HepG2 (cell line): ENCODE data around the gene VAPA. TPM values are rescaled to one million over a fixed set of nuclear protein-coding genes. Genes with fewer than 3 reads are reported as not detected.
A peak's percentile ranks its signal among the peaks of the same experiment; 100 is the strongest.

Source experiments
- ATAD3A ChIP-seq: sonication (generic); formaldehyde crosslinking; IDR thresholded peaks from 2 replicates; pipeline ENCODE4 v1.4.0; 2020; ENCODE audit warnings: missing genetic modification reagents
- BCL6 ChIP-seq: IDR thresholded peaks from 2 replicates; pipeline ENCODE4 v1.6.1; 2016; ENCODE audit warnings: missing genetic modification reagents, missing compliant biosample characterization
- ELK4 ChIP-seq: sonication (generic); formaldehyde crosslinking; IDR thresholded peaks from 2 replicates; pipeline ENCODE4 v1.9.0; 2021; ENCODE audit warnings: missing genetic modification reagents, borderline replicate concordance
- KIAA2018 ChIP-seq: sonication (generic); formaldehyde crosslinking; IDR thresholded peaks from 2 replicates; pipeline ENCODE4 v1.5.0; 2020; ENCODE audit warnings: mild to moderate bottlenecking, missing genetic modification reagents, borderline replicate concordance
- KLF13 ChIP-seq: sonication (generic); formaldehyde crosslinking; IDR thresholded peaks from 2 replicates; pipeline ENCODE4 v1.4.0; 2020; ENCODE audit warnings: mild to moderate bottlenecking, missing genetic modification reagents
- NCOA2 ChIP-seq: sonication (generic); formaldehyde crosslinking; IDR thresholded peaks from 2 replicates; pipeline ENCODE4 v1.8.0; 2022; ENCODE audit warnings: inconsistent platforms
- NFKBIZ ChIP-seq: IDR thresholded peaks from 2 replicates; pipeline ENCODE4 v1.6.1; 2018; ENCODE audit warnings: missing genetic modification reagents, missing compliant biosample characterization
- RXRB ChIP-seq: IDR thresholded peaks from 2 replicates; pipeline ENCODE4 v1.6.1; 2016; ENCODE audit warnings: borderline replicate concordance, missing genetic modification reagents, missing compliant biosample characterization
- SKI ChIP-seq: fragments of 450-650 bp; IDR thresholded peaks from one replicate; pipeline ENCODE4 v1.6.1; 2018; ENCODE audit warnings: mild to moderate bottlenecking; ENCODE audit not compliant: partially characterized antibody
- SOX6 ChIP-seq, 2 experiments: fragments of 450-650 bp in 1 of 2; sonication (generic) in 1 of 2; formaldehyde crosslinking in 1 of 2; IDR thresholded peaks; 2 replicates each; pipeline versions ENCODE4 v1.4.0 to v1.6.1; 2017 to 2020; ENCODE audit warnings: antibody characterized with exemption in 1 of 2, mild to moderate bottlenecking in 1 of 2, missing genetic modification reagents in 1 of 2
- TCF7L2 ChIP-seq: IDR thresholded peaks from 2 replicates; pipeline ENCODE4 v1.6.1; 2011; ENCODE audit warnings: mild to moderate bottlenecking, low read depth, low read length, moderate library complexity
- ZNF275 ChIP-seq: sonication (generic); formaldehyde crosslinking; IDR thresholded peaks from 2 replicates; pipeline ENCODE4 v1.8.0; 2022; ENCODE audit warnings: missing genetic modification reagents, mild to moderate bottlenecking, inconsistent platforms, borderline replicate concordance
- ZNF790 ChIP-seq: sonication (generic); formaldehyde crosslinking; IDR thresholded peaks from 2 replicates; pipeline ENCODE4 v1.8.0; 2022; ENCODE audit warnings: missing genetic modification reagents, mild to moderate bottlenecking, borderline replicate concordance
- ZSCAN12 ChIP-seq: sonication (generic); formaldehyde crosslinking; IDR thresholded peaks from 2 replicates; pipeline ENCODE4 v1.9.0; 2021; ENCODE audit warnings: mild to moderate bottlenecking, missing genetic modification reagents
- polyA plus RNA-seq, 8 experiments: library from polyadenylated mRNA; depleted of rRNA in 3 of 8; stranded (reverse) in 7 of 8; unstranded in 1 of 8; fragments of >200 nt; fragmentation: Illumina TruSeq in 4 of 8; extraction: Trizol in 4 of 8; gene quantifications; 2 replicates each; pipeline versions ENCODE4 v1.2.1 to v1.2.3, GENCODE V29; 2011 to 2016; ENCODE audit warnings: low read depth in 4 of 8, missing spikeins in 1 of 8, mixed read lengths in 1 of 8; ENCODE audit not compliant: insufficient read depth in 1 of 8
- total RNA-seq, 5 experiments: library from RNA; depleted of rRNA; stranded (reverse); fragments of >200 nt; fragmentation: Illumina TruSeq; extraction: Trizol; gene quantifications; 2 replicates each; pipeline ENCODE4 v1.2.3, GENCODE V29; 2016; ENCODE audit warnings: low read depth in 1 of 5
- TF ChIP-seq, protein P1 (sequence below): sonication (generic); formaldehyde crosslinking; IDR thresholded peaks from 2 replicates; pipeline ENCODE4 v1.4.0; 2020; ENCODE audit warnings: missing genetic modification reagents
- TF ChIP-seq, protein P2 (sequence below): sonication (generic); formaldehyde crosslinking; IDR thresholded peaks from 2 replicates; pipeline ENCODE4 v1.5.0; 2020; ENCODE audit warnings: missing genetic modification reagents

Gene VAPA
- total and polyA plus RNA-seq, 2 of the 13 experiments (the other 11 are each of a cell fraction or from before 2014, with no cell fraction given), result 167 to 294 TPM

GRCh38 chr18:9913526-9914333 is at the start of gene VAPA (continued):
- TF ChIP-seq ELK4 (CRISPR knock-in tag) (no peak), SOX6 (IDR thresholded peaks at IDR 0.05) (no peak), SOX6 (CRISPR knock-in tag; IDR thresholded peaks at IDR 0.05) (peak; percentile 48), NFKBIZ (CRISPR knock-in tag) (no peak), BCL6 (0 out of 2 replicates have a peak, but pooled peaks have one; percentile 33), RXRB (peak; percentile 43), ZNF790 (CRISPR knock-in tag) (no peak), KIAA2018 (CRISPR knock-in tag) (no peak), ZSCAN12 (no peak), ZNF275 (CRISPR knock-in tag) (0 out of 2 replicates have a peak, but pooled peaks have one; percentile 59), KLF13 (CRISPR knock-in tag) (no peak), NCOA2 (CRISPR knock-in tag) (no peak; the same call in 1 of the 2 replicates), SKI (peak; percentile 65), TCF7L2 (no peak), ATAD3A (no peak)
- TF ChIP-seq, protein P1, sequence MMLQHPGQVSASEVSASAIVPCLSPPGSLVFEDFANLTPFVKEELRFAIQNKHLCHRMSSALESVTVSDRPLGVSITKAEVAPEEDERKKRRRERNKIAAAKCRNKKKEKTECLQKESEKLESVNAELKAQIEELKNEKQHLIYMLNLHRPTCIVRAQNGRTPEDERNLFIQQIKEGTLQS, result no peak
- TF ChIP-seq, protein P2, sequence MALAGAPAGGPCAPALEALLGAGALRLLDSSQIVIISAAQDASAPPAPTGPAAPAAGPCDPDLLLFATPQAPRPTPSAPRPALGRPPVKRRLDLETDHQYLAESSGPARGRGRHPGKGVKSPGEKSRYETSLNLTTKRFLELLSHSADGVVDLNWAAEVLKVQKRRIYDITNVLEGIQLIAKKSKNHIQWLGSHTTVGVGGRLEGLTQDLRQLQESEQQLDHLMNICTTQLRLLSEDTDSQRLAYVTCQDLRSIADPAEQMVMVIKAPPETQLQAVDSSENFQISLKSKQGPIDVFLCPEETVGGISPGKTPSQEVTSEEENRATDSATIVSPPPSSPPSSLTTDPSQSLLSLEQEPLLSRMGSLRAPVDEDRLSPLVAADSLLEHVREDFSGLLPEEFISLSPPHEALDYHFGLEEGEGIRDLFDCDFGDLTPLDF (CRISPR knock-in tag), result peak; percentile 54; the same call in 1 of the 2 replicates
